Measurements from ENCODE around the gene LDHB. TPM values are rescaled to one million over a fixed set of nuclear protein-coding genes. Genes with fewer than 3 reads are reported as not detected.

Gene LDHB
- polyA plus RNA-seq, 2 of the 4 experiments (the other 2 are of a cell fraction) = 1,852 to 2,260 TPM

GRCh38 chr12:21602774-21603173, 54.9 kb downstream of the LDHB start:
- no peak for FAIRE-seq
- ChIA-PET CTCF (no interaction called here), POLR2A (no interaction called here)
- ATAC-seq = no peak
- Histone ChIP-seq H3K27ac (no peak overlapping the region), H3K4me3 (no peak overlapping the region), H3K4me1 (0 out of 3 replicates have a peak, but pooled peaks cover 3% of the 10 kb centered on the region), H3K9me3 (no peaks in the 10 kb centered on the region), H3K4me2 (no peak overlapping the region)
- TF ChIP-seq MAZ (IDR thresholded peaks at IDR 0.05; ENCODE audit: borderline replicate concordance, low read depth, low read length) (no peak), KDM1A (IDR thresholded peaks at IDR 0.05; ENCODE audit: low read depth) (no peak), RARB (CRISPR knock-in tag; IDR thresholded peaks at IDR 0.05) (no peak), HES2 (IDR thresholded peaks at IDR 0.05) (no peak), ATOH8 (CRISPR knock-in tag; IDR thresholded peaks at IDR 0.05; ENCODE audit: low read depth) (no peak), SMC3 (IDR thresholded peaks at IDR 0.05) (no peak), PHF8 (IDR thresholded peaks at IDR 0.05; ENCODE audit: borderline replicate concordance, low read depth) (no peak), RCOR1 (IDR thresholded peaks at IDR 0.05; ENCODE audit: low read depth, low read length) (no peak), POLR2AphosphoS2 (conservative IDR thresholded peaks at IDR 0.05; ENCODE audit: low read length) (no peak), HDAC2 (IDR thresholded peaks at IDR 0.05) (no peak), NFE2L2 (conservative IDR thresholded peaks at IDR 0.05; ENCODE audit: low read length) (no peak), KDM5A (IDR thresholded peaks at IDR 0.05) (no peak), HOXA7 (CRISPR knock-in tag; IDR thresholded peaks at IDR 0.05) (no peak)
- DNase-seq (ENCODE audit: low read depth in 1 of 2, low spot score in 1 of 2) = no peak
- 80% methylated on average over 2 of the region's 2 CpGs for WGBS (ENCODE audit: missing lambda C conversion rate)

GRCh38 chr12:21600196-21600595, 57.4 kb downstream of the LDHB start:
- FAIRE-seq (no peak), ATAC-seq (no peak), DNase-seq (ENCODE audit: low read depth in 1 of 2, low spot score in 1 of 2) (no peak)
- H3K4me2 ChIP-seq = no peak overlapping the region
- no peak overlapping the region for H3K4me3 ChIP-seq
- WGBS (ENCODE audit: missing lambda C conversion rate) = 74% methylated on average over 5 of the region's 5 CpGs
- ChIA-PET CTCF (no interaction called here), POLR2A (no interaction called here)
- H3K9me3 ChIP-seq = no peaks in the 10 kb centered on the region
- H3K27ac ChIP-seq = no peak overlapping the region
- H3K4me1 ChIP-seq = no peaks in the 10 kb centered on the region
- TF ChIP-seq HES2 (IDR thresholded peaks at IDR 0.05) (no peak), KDM5A (IDR thresholded peaks at IDR 0.05) (no peak), HOXB13 (CRISPR knock-in tag; IDR thresholded peaks at IDR 0.05; ENCODE audit: low read depth) (no peak), POLR2AphosphoS2 (conservative IDR thresholded peaks at IDR 0.05; ENCODE audit: low read length) (no peak), ZSCAN20 (CRISPR knock-in tag; IDR thresholded peaks at IDR 0.05) (no peak), CTCF (IDR thresholded peaks at IDR 0.05) (no peak), TP53 (CRISPR knock-in tag; IDR thresholded peaks at IDR 0.05) (no peak), USF2 (IDR thresholded peaks at IDR 0.05) (no peak), PBX3 (IDR thresholded peaks at IDR 0.05) (no peak), NPAS2 (CRISPR knock-in tag; IDR thresholded peaks at IDR 0.05; ENCODE audit: borderline replicate concordance) (no peak), RCOR1 (IDR thresholded peaks at IDR 0.05; ENCODE audit: low read depth, low read length) (no peak)

All from A549 (cell line).